Spleen (tissue), 11 donors: ENCODE measurements around the gene FAM222A. TPM values are rescaled to one million over a fixed set of nuclear protein-coding genes. Genes with fewer than 3 reads are reported as not detected.

Source experiments
- DNase-seq: peaks from one replicate; pipeline ENCODE4 v3.0.0-alpha.2; 2020
- H3K27ac ChIP-seq, 8 donors: fragments of 200-600 bp; sonication (generic) in 7 of 8; 1 replicate in 4 of 8; 2 replicates in 4 of 8; pipeline versions ENCODE4 v1.5.0 to v1.8.0; 2016 to 2021; ENCODE audit warnings: inconsistent platforms in 4 of 8, mild to moderate bottlenecking in 4 of 8, moderate library complexity in 1 of 8
- H3K27me3 ChIP-seq, 7 donors: fragments of 200-600 bp; sonication (generic) in 6 of 7; replicated peaks in 1 of 7; 1 replicate in 4 of 7; 2 replicates in 3 of 7; pipeline versions ENCODE4 v1.5.0 to v1.8.0; 2016 to 2021; ENCODE audit warnings: inconsistent platforms in 3 of 7, mild to moderate bottlenecking in 1 of 7
- H3K36me3 ChIP-seq, 6 donors: fragments of 200-600 bp; sonication (generic) in 5 of 6; 1 replicate in 4 of 6; 2 replicates in 2 of 6; pipeline versions ENCODE4 v1.5.0 to v1.8.0; 2016 to 2021; ENCODE audit warnings: inconsistent platforms in 2 of 6
- H3K4me1 ChIP-seq, 6 donors: fragments of 200-600 bp; sonication (generic) in 5 of 6; 1 replicate in 3 of 6; 2 replicates in 3 of 6; pipeline versions ENCODE4 v1.5.0 to v1.8.0; 2016 to 2021; ENCODE audit warnings: inconsistent platforms in 3 of 6
- H3K4me3 ChIP-seq, 8 donors: fragments of 200-600 bp; sonication (generic) in 7 of 8; 1 replicate in 4 of 8; 2 replicates in 4 of 8; pipeline versions ENCODE4 v1.5.0 to v1.8.0; 2016 to 2021; ENCODE audit warnings: inconsistent platforms in 4 of 8, mild to moderate bottlenecking in 4 of 8, moderate library complexity in 2 of 8
- H3K9me3 ChIP-seq, 8 donors: fragments of 200-600 bp; sonication (generic) in 7 of 8; 1 replicate in 4 of 8; 2 replicates in 4 of 8; pipeline versions ENCODE4 v1.5.0 to v1.8.0; 2016 to 2021; ENCODE audit warnings: inconsistent platforms in 4 of 8
- CTCF ChIP-seq, 11 experiments: fragments of 200-600 bp in 7 of 11; fragments of 450-650 bp in 4 of 11; sonication (generic) in 4 of 11; IDR thresholded peaks in 8 of 11; conservative IDR thresholded peaks in 3 of 11; 1 replicate in 7 of 11; 2 replicates in 4 of 11; pipeline versions ENCODE4 v1.4.0 to v1.8.0; 2016 to 2021; ENCODE audit warnings: antibody characterized with exemption in 11 of 11, inconsistent platforms in 4 of 11, mild to moderate bottlenecking in 1 of 11
- POLR2A ChIP-seq, 3 donors: fragments of 450-650 bp; IDR thresholded peaks; one replicate each; pipeline ENCODE4 v1.5.1; 2017; ENCODE audit warnings: antibody characterized with exemption in 3 of 3, mild to moderate bottlenecking in 1 of 3
- POLR2AphosphoS5 ChIP-seq, 3 donors: sonication (generic); formaldehyde crosslinking; IDR thresholded peaks; one replicate each; pipeline ENCODE4 v1.5.1; 2017; ENCODE audit warnings: antibody characterized with exemption in 3 of 3
- WGBS, 5 donors: extraction: QIAGEN DNeasy Blood & Tissue Kit in 3 of 5; methylation state at CpG; one replicate each; pipeline versions ENCODE4 v1.1.5 to v1.1.7; 2013 to 2018; 5-methylcytosine and 5-hydroxymethylcytosine counted together
- intact Hi-C: fragments of 100-400 bp; cut with DNase I; formaldehyde crosslinking; loops from one replicate; pipeline ENCODE4 v1.15.0; 2023; ENCODE audit warnings: low total_unique reads
- polyA plus RNA-seq, 3 donors: library from polyadenylated mRNA; stranded (reverse); fragments of 200-250 nt; gene quantifications; one replicate each; pipeline ENCODE4 v1.2.1, GENCODE V29; 2013
- total RNA-seq, 7 donors: library from RNA; depleted of rRNA in 3 of 7; stranded (reverse); fragments of >200 nt in 3 of 7; fragmentation: NEBNext Ultra II Directional in 4 of 7; extraction: Animal tissue kit (Norgen Biotek cat#: 25700) in 4 of 7; gene quantifications; one replicate each; pipeline versions ENCODE4 v1.1.0 to v1.2.1, GENCODE V29; 2016 to 2021
- donor health status: healthy with polysubstance abuse.
- donor health status: DM: no; HTN: no; CAD: no; lungs with moderate emphysema.
- donor health status: DM: no; HTN: no; CAD: no.
- donor health status: Bipolar disorder and iron deficiency.
- donor health status: healthy.
- donor health status: DM: no; HTN: no; CAD: no.
- donor health status: DM: yes; HTN: yes; CAD: no.

Gene FAM222A
- total and polyA plus RNA-seq, 10 donors, result 1.3 to 30.7 (median 16.8) TPM

GRCh38 chr12:109768901-109769670 lies 55.5 kb downstream of the FAM222A start:
- Histone ChIP-seq H3K27ac (no peak overlapping the region), H3K4me3 (no peak overlapping the region), H3K4me1 (peaks cover 0 to 28% (median 14%) of the 10 kb centered on the region in 6 donors), H3K27me3 (peaks cover 0 to 6% (median 0%) of the 10 kb centered on the region in 7 donors), H3K36me3 (peaks cover 0 to 21% (median 3%) of the 10 kb centered on the region in 6 donors), H3K9me3 (no peaks in the 10 kb centered on the region)
- 89 to 99% (median 95%) methylated on average over 11 to 38 of the region's 38 CpGs for WGBS, 5 donors
- intact Hi-C loops, result no loop called here
- TF ChIP-seq POLR2AphosphoS5 (IDR thresholded peaks at IDR 0.05) (no peak), POLR2A (IDR thresholded peaks at IDR 0.05) (no peak), CTCF (IDR thresholded peaks at IDR 0.05 in 8 of 11, conservative IDR thresholded peaks at IDR 0.05 in 3 of 11) (no peak)
- DNase-seq, result no peak

GRCh38 chr12:109770104-109770860 lies 56.7 kb downstream of the FAM222A start:
- H3K36me3 ChIP-seq, result peaks cover 0 to 21% (median 3%) of the 10 kb centered on the region in 6 donors
- H3K9me3 ChIP-seq, result no peaks in the 10 kb centered on the region
- intact Hi-C loops, result loop anchor here (10.0 kb wide), 1 partner anchor 55 kb away; the partner anchor contains the start of gene FAM222A
- peak overlapping the region in 1 of 8 donors; percentile 21 for H3K27ac ChIP-seq
- DNase-seq, result no peak
- no peak for TF ChIP-seq POLR2AphosphoS5 (IDR thresholded peaks at IDR 0.05)
- TF ChIP-seq POLR2A (IDR thresholded peaks at IDR 0.05), result no peak
- TF ChIP-seq CTCF (IDR thresholded peaks at IDR 0.05 in 8 of 11, conservative IDR thresholded peaks at IDR 0.05 in 3 of 11), result no peak
- peaks cover 0 to 39% (median 16%) of the 10 kb centered on the region in 6 donors for H3K4me1 ChIP-seq
- no peak overlapping the region for H3K4me3 ChIP-seq
- peaks cover 0 to 6% (median 0%) of the 10 kb centered on the region in 7 donors for H3K27me3 ChIP-seq
- WGBS, 5 donors, result 72 to 82% (median 79%) methylated on average over 16 of the region's 16 CpGs

- Histone ChIP-seq H3K4me3 (no peak overlapping the region), H3K27ac (peak overlapping the region in 1 of 8 donors; percentile 21), H3K36me3 (peaks cover 0 to 21% (median 3%) of the 10 kb centered on the region in 6 donors), H3K27me3 (peaks cover 0 to 6% (median 0%) of the 10 kb centered on the region in 7 donors), H3K9me3 (no peaks in the 10 kb centered on the region), H3K4me1 (peaks cover 0 to 41% (median 16%) of the 10 kb centered on the region in 6 donors)
- intact Hi-C loops, result loop anchor here (10.0 kb wide), 1 partner anchor 56 kb away; the partner anchor contains the start of gene FAM222A
- WGBS, 5 donors, result 81 to 96% (median 86%) methylated on average over 13 to 17 of the region's 17 CpGs
- TF ChIP-seq POLR2AphosphoS5 (IDR thresholded peaks at IDR 0.05), result no peak
- no peak for TF ChIP-seq CTCF (IDR thresholded peaks at IDR 0.05 in 8 of 11, conservative IDR thresholded peaks at IDR 0.05 in 3 of 11)
- no peak for TF ChIP-seq POLR2A (IDR thresholded peaks at IDR 0.05)
- DNase-seq, result no peak
Measured at GRCh38 chr12:109770861-109771670, 57.4 kb downstream of the FAM222A start.
